Aorta (tissue), 5 donors: ENCODE data around the gene HYAL4. TPM values are rescaled to one million over a fixed set of nuclear protein-coding genes. Genes with fewer than 3 reads are reported as not detected.
"Not testable (repeated sequence)": the region's sequence is repeated elsewhere in the genome, so short reads cannot be mapped to it uniquely, and the experiment has no call there.

Experiments used
- ATAC-seq: fragments of 200-7000 bp; cut with Tn5 transposase; one replicate; pipeline ENCODE4 v1.9.1; 2022; ENCODE audit warnings: moderate library complexity; ENCODE audit not compliant: low FRiP score
- DNase-seq, 2 donors: peaks; one replicate each; pipeline ENCODE4 v3.0.0-alpha.2; 2020
- H3K27ac ChIP-seq, 2 donors: one replicate each; pipeline ENCODE4 v1.5.1; 2013; ENCODE audit warnings: low read length in 2 of 2, mild to moderate bottlenecking in 2 of 2, moderate library complexity in 2 of 2, control low read depth in 1 of 2, inconsistent platforms in 1 of 2, low read depth in 1 of 2
- H3K27me3 ChIP-seq, 2 donors: one replicate each; pipeline ENCODE4 v1.6.1; 2013; ENCODE audit warnings: control low read depth in 1 of 2, low read length in 1 of 2, mild to moderate bottlenecking in 1 of 2, moderate library complexity in 1 of 2; ENCODE audit not compliant: insufficient read depth in 2 of 2, control insufficient read depth in 1 of 2
- H3K36me3 ChIP-seq, 2 donors: one replicate each; pipeline ENCODE4 v1.6.1; 2013; ENCODE audit warnings: control low read depth in 1 of 2, low read length in 1 of 2, mild to moderate bottlenecking in 1 of 2; ENCODE audit not compliant: insufficient read depth in 2 of 2, control insufficient read depth in 1 of 2
- H3K4me1 ChIP-seq, 2 donors: one replicate each; pipeline ENCODE4 v1.6.1; 2013; ENCODE audit warnings: low read length in 2 of 2, control low read depth in 1 of 2, mild to moderate bottlenecking in 1 of 2, moderate library complexity in 1 of 2; ENCODE audit not compliant: insufficient read depth in 2 of 2, control insufficient read depth in 1 of 2
- H3K4me3 ChIP-seq, 2 donors: one replicate each; pipeline ENCODE4 v1.5.1; 2013; ENCODE audit warnings: low read length in 2 of 2, control low read depth in 1 of 2, mild to moderate bottlenecking in 1 of 2
- H3K9me3 ChIP-seq: one replicate; pipeline ENCODE4 v1.6.1; 2013; ENCODE audit warnings: mild to moderate bottlenecking, low read length; ENCODE audit not compliant: control insufficient read depth
- WGBS, 2 donors: extraction: QIAGEN DNeasy Blood & Tissue Kit; methylation state at CpG; one replicate each; pipeline ENCODE4 v1.1.7; 2013; 5-methylcytosine and 5-hydroxymethylcytosine counted together
- intact Hi-C, 2 donors: fragments of 100-400 bp; cut with DNase I; formaldehyde crosslinking; loops; one replicate each; pipeline versions ENCODE4 v1.14.2 to v1.15.0; 2022
- polyA plus RNA-seq, 2 donors: library from polyadenylated mRNA; stranded (reverse); fragments of 200-250 nt; gene quantifications; one replicate each; pipeline ENCODE4 v1.2.3, GENCODE V29; 2013
- total RNA-seq, 2 donors: library from RNA; stranded (reverse); fragmentation: NEBNext Ultra II Directional; extraction: Animal tissue kit (Norgen Biotek cat#: 25700); gene quantifications; one replicate each; pipeline ENCODE4 v1.2.1, GENCODE V29; 2021
- donor health status: healthy with polysubstance abuse.
- donor health status: Bipolar disorder and iron deficiency.
- donor health status: DM: no; HTN: no; CAD: no.
- donor health status: DM: no; HTN: no; CAD: no.
- donor health status: DM: yes; HTN: yes; CAD: no.

Gene HYAL4
- total and polyA plus RNA-seq, 4 donors = not detected

- H3K36me3 ChIP-seq = no peaks in the 10 kb centered on the region
- no peak overlapping the region for H3K4me3 ChIP-seq
- H3K9me3 ChIP-seq = no peaks in the 10 kb centered on the region
- ATAC-seq (no peak), DNase-seq (no peak)
- H3K27ac ChIP-seq = no peak overlapping the region
- H3K27me3 ChIP-seq = no peaks in the 10 kb centered on the region
- intact Hi-C loops = no loop called here
- H3K4me1 ChIP-seq = no peaks in the 10 kb centered on the region
Observed at GRCh38 chr7:123811056-123811455, 33.9 kb upstream of the HYAL4 start.

- no peak overlapping the region for H3K4me3 ChIP-seq
- H3K4me1 ChIP-seq = no peaks in the 10 kb centered on the region
- H3K27ac ChIP-seq = no peak overlapping the region
- 74 to 91% methylated on average over 3 of the region's 3 CpGs for WGBS, 2 donors
- ATAC-seq (no peak), DNase-seq (no peak)
- intact Hi-C loops = no loop called here
- no peaks in the 10 kb centered on the region for H3K27me3 ChIP-seq
- no peaks in the 10 kb centered on the region for H3K36me3 ChIP-seq
- no peaks in the 10 kb centered on the region for H3K9me3 ChIP-seq
Observed at GRCh38 chr7:123816916-123817315, 28.1 kb upstream of the HYAL4 start.

DNA sequence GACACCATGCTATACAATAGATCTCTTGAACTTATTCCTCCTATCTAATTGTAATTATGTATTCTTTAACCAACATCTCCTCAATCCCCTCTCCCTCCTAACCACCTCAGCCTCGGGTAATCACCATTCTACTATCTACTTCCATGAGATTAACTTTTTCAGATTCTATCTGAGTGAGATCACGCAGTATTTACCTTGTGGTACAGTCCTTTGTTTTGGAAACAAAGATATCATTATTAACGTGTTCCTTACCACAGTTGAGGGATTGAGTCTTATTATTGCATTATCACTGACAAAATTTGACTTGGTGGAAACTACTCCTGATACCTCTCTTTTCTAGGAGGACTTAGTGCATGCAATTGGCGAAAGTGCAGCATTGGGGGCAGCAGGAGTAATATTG is 26.0 kb upstream of the HYAL4 start:
- Histone ChIP-seq H3K27ac (no peak overlapping the region), H3K4me3 (no peak overlapping the region), H3K9me3 (no peaks in the 10 kb centered on the region), H3K4me1 (no peaks in the 10 kb centered on the region), H3K27me3 (no peaks in the 10 kb centered on the region), H3K36me3 (no peaks in the 10 kb centered on the region)
- intact Hi-C loops = no loop called here
- DNase-seq (no peak), ATAC-seq (no peak)
- 63 to 64% methylated on average over 4 of the region's 4 CpGs for WGBS, 2 donors

DNA sequence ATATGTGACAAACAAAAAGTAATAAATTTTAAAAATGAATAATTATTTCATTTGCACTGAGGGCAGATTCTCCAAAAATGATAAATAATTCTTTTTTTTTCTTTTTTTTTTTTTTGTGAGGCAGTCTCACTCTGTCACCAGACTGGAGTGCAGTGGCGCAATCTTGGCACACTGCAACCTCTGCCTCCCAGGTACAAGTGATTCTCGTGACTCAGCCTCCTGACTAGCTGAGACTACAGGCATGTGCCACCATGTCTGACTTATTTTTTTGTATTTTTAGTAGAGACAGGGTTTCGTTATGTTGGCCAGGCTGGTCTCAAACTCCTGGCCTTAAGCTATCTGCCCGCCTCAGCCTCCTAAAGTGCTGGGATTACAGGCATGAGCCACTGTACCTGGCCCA is 25.2 kb upstream of the HYAL4 start:
- WGBS, 2 donors = 78 to 80% methylated on average over 4 of the region's 4 CpGs
- not testable (repeated sequence) for DNase-seq

GRCh38 chr7:123820864-123821263 is 24.1 kb upstream of the HYAL4 start:
- Histone ChIP-seq H3K36me3 (no peaks in the 10 kb centered on the region), H3K9me3 (no peaks in the 10 kb centered on the region), H3K27me3 (no peaks in the 10 kb centered on the region), H3K4me1 (no peaks in the 10 kb centered on the region), H3K4me3 (no peak overlapping the region), H3K27ac (no peak overlapping the region)
- WGBS, 2 donors = 83% methylated on average over 2 of the region's 2 CpGs
- DNase-seq = no peak
- intact Hi-C loops = no loop called here
- ATAC-seq = no peak

More for the DNA sequence above, 25.2 kb upstream of the HYAL4 start:
- H3K27ac ChIP-seq, H3K9me3 ChIP-seq, H3K27me3 ChIP-seq, H3K4me1 ChIP-seq, ATAC-seq, H3K36me3 ChIP-seq, intact Hi-C loops, H3K4me3 ChIP-seq: not testable (repeated sequence)

DNA sequence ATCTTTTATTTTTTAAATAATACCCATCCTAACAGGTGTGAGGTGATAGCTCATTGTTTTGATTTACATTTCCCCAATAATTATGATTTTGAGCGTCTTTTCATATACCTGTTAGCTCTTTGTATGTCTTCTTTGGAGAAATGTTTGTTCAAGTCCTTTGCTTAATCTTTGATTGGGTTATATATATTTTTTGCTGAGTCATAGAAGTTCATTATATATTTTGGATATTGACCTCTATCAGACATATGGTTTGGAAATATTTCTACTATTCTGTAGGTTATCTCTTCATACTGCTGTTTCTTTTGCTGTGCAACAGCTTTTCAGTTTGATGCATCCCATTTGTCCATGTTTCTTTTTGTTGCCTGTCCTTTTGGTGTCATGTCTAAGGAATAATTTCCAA is 23.6 kb upstream of the HYAL4 start:
- Histone ChIP-seq H3K4me3 (no peak overlapping the region), H3K4me1 (no peaks in the 10 kb centered on the region), H3K9me3 (no peaks in the 10 kb centered on the region), H3K36me3 (no peaks in the 10 kb centered on the region), H3K27ac (no peak overlapping the region), H3K27me3 (no peaks in the 10 kb centered on the region)
- intact Hi-C loops = no loop called here
- ATAC-seq = no peak
- WGBS, 2 donors = 91 to 94% methylated on average over 1 of the region's 1 CpG
- DNase-seq = no peak

- 82 to 85% methylated on average over 3 of the region's 3 CpGs for WGBS, 2 donors
- DNase-seq (no peak), ATAC-seq (no peak)
- intact Hi-C loops = no loop called here
- H3K9me3 ChIP-seq = no peaks in the 10 kb centered on the region
- no peak overlapping the region for H3K4me3 ChIP-seq
- no peaks in the 10 kb centered on the region for H3K36me3 ChIP-seq
- H3K4me1 ChIP-seq = no peaks in the 10 kb centered on the region
- H3K27me3 ChIP-seq = no peaks in the 10 kb centered on the region
- no peak overlapping the region for H3K27ac ChIP-seq
Observed at GRCh38 chr7:123823898-123824753, 20.8 kb upstream of the HYAL4 start.

GRCh38 chr7:123824754-123825067 is 20.3 kb upstream of the HYAL4 start:
- no peaks in the 10 kb centered on the region for H3K9me3 ChIP-seq

GRCh38 chr7:123828805-123829204 is 16.2 kb upstream of the HYAL4 start:
- Histone ChIP-seq H3K27me3 (no peaks in the 10 kb centered on the region), H3K4me1 (no peaks in the 10 kb centered on the region), H3K36me3 (no peaks in the 10 kb centered on the region), H3K9me3 (no peaks in the 10 kb centered on the region), H3K4me3 (no peak overlapping the region), H3K27ac (no peak overlapping the region)
- intact Hi-C loops = no loop called here
- WGBS, 2 donors = 62 to 74% methylated on average over 2 of the region's 2 CpGs
- ATAC-seq (no peak), DNase-seq (no peak)

More at GRCh38 chr7:123824754-123825067, 20.3 kb upstream of the HYAL4 start:
- WGBS, 2 donors = 3 to 4% methylated on average over 1 of the region's 1 CpG
- Histone ChIP-seq H3K4me1 (no peaks in the 10 kb centered on the region), H3K27ac (no peak overlapping the region), H3K27me3 (no peaks in the 10 kb centered on the region), H3K4me3 (no peak overlapping the region), H3K36me3 (no peaks in the 10 kb centered on the region)
- intact Hi-C loops = no loop called here
- ATAC-seq (no peak), DNase-seq (no peak)
